ENCODE results near the gene CDPF1. TPM values are rescaled to one million over a fixed set of nuclear protein-coding genes. Genes with fewer than 3 reads are reported as not detected.

CDPF1 gene
- total and polyA plus RNA-seq, 2 of the 13 experiments (the other 11 are each of a cell fraction or from before 2014, with no cell fraction given) = 5.2 to 8.1 TPM

GRCh38 chr22:46250035-46250782, at the start of gene CDPF1 (continued):
- no peak for TF ChIP-seq ZBTB37 (CRISPR knock-in tag; IDR thresholded peaks at IDR 0.05)
- TF ChIP-seq ZFP36L2 (CRISPR knock-in tag; IDR thresholded peaks at IDR 0.05) = no peak
- TF ChIP-seq ZNF335 (CRISPR knock-in tag; IDR thresholded peaks at IDR 0.05) = no peak; the same call in 1 of the 2 replicates
- 0 out of 2 replicates have a peak, but pooled peaks have one; percentile 31 for TF ChIP-seq HOXA5 (CRISPR knock-in tag; IDR thresholded peaks at IDR 0.05)
- TF ChIP-seq, protein P1, sequence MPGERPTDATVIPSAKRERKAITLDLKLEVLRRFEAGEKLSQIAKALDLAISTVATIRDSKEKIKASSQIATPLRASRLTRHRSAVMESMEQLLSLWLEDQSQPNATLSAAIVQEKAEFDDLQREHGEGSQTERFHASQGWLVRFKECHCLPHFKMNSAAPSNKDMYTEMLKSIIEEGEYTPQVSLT (CRISPR knock-in tag; IDR thresholded peaks at IDR 0.05; ENCODE audit: borderline replicate concordance, low read depth) = no peak; the same call in 1 of the 2 replicates
- no peak for TF ChIP-seq U2AF2 (IDR thresholded peaks at IDR 0.05; ENCODE audit: low read depth, low read length)
- TF ChIP-seq ZBTB39 (CRISPR knock-in tag; IDR thresholded peaks at IDR 0.05) = 0 out of 2 replicates have a peak, but pooled peaks have one; percentile 14
- peak; percentile 91; the same call in 1 of the 2 replicates for TF ChIP-seq ZNF674 (CRISPR knock-in tag; IDR thresholded peaks at IDR 0.05; ENCODE audit: low read depth)
- TF ChIP-seq ZNF468 (CRISPR knock-in tag; IDR thresholded peaks at IDR 0.05) = peak; percentile 21; the same call in 1 of the 2 replicates
- TF ChIP-seq ZNF691 (CRISPR knock-in tag; IDR thresholded peaks at IDR 0.05; ENCODE audit: borderline replicate concordance, low read depth) = peak; percentile 91
- peak; percentile 84 for TF ChIP-seq GABPA (IDR thresholded peaks at IDR 0.05; ENCODE audit: low read depth, low read length)
- peak; percentile 85 for TF ChIP-seq GABPA (CRISPR knock-in tag; IDR thresholded peaks at IDR 0.05; ENCODE audit: low read depth)
- no peak for TF ChIP-seq ZNF496 (CRISPR knock-in tag; IDR thresholded peaks at IDR 0.05; ENCODE audit: insufficient replicate concordance)
- no peak for TF ChIP-seq MBNL3 (CRISPR knock-in tag; conservative IDR thresholded peaks at IDR 0.05)
- no peak for TF ChIP-seq HMG20B (CRISPR knock-in tag; conservative IDR thresholded peaks at IDR 0.05)
- no peak for TF ChIP-seq ONECUT2 (CRISPR knock-in tag; IDR thresholded peaks at IDR 0.05)
- TF ChIP-seq ZNF777 (CRISPR knock-in tag; IDR thresholded peaks at IDR 0.05) = peak; percentile 70
- TF ChIP-seq ZNF232 (CRISPR knock-in tag; IDR thresholded peaks at IDR 0.05; ENCODE audit: borderline replicate concordance) = peak; percentile 54
- no peak; the same call in 1 of the 2 replicates for TF ChIP-seq RFX5 (IDR thresholded peaks at IDR 0.05; ENCODE audit: low read depth, low read length)
- TF ChIP-seq RBM39 (IDR thresholded peaks at IDR 0.05; ENCODE audit: low read depth, low read length, poor library complexity, severe bottlenecking) = no peak
- TF ChIP-seq LCORL (IDR thresholded peaks at IDR 0.05) = no peak
- peak; percentile 75 for TF ChIP-seq LCORL (CRISPR knock-in tag; IDR thresholded peaks at IDR 0.05)
- TF ChIP-seq MYNN (CRISPR knock-in tag; IDR thresholded peaks at IDR 0.05; ENCODE audit: low read depth) = no peak
- TF ChIP-seq RAD51 (IDR thresholded peaks at IDR 0.05; ENCODE audit: borderline replicate concordance) = no peak
- no peak for TF ChIP-seq XBP1 (CRISPR knock-in tag; IDR thresholded peaks at IDR 0.05)
- TF ChIP-seq, protein P2, sequence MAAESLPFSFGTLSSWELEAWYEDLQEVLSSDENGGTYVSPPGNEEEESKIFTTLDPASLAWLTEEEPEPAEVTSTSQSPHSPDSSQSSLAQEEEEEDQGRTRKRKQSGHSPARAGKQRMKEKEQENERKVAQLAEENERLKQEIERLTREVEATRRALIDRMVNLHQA (CRISPR knock-in tag; IDR thresholded peaks at IDR 0.05) = no peak

Measured in HepG2 (cell line).